NT2/D1 (cell line): ENCODE results near the gene COG1.
"Not testable (repeated sequence)": the region's sequence is repeated elsewhere in the genome, so short reads cannot be mapped to it uniquely, and the experiment has no call there.

ENCODE experiments used
- SUZ12 ChIP-seq: IDR thresholded peaks from 2 replicates; pipeline ENCODE4 v1.6.1; 2011; ENCODE audit not compliant: insufficient read length, insufficient read depth; ENCODE audit errors: extremely low read depth
- YY1 ChIP-seq: IDR thresholded peaks from 2 replicates; pipeline ENCODE4 v1.6.1; 2011; ENCODE audit not compliant: insufficient read length, insufficient read depth

DNA sequence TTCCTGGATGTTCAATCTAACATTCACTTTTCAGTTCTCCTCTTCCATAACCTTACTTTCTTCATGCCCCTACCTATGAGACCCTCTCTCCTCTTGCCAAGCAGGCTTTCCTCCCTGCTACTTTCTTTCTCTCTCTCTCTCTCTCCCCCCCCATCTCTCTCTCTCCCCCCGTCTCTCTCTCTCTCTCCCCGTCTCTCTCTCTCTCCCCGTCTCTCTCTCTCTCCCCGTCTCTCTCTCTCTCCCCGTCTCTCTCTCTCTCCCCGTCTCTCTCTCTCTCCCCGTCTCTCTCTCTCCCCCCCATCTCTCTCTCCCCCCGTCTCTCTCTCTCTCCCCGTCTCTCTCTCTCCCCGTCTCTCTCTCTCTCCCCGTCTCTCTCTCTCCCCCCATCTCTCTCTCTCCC lies 45.1 kb upstream of the COG1 start:
- TF ChIP-seq YY1, SUZ12: not testable (repeated sequence)
